HG02610 (cell line): Measurements from ENCODE around the gene TSPAN18.

Experiments
- ATAC-seq: cut with Tn5 transposase; IDR thresholded peaks from one replicate; pipeline ENCODE4 v1.9.1; 2021; ENCODE audit warnings: mild to moderate bottlenecking, moderate library complexity; ENCODE audit not compliant: unreplicated experiment

Gene TSPAN18

DNA sequence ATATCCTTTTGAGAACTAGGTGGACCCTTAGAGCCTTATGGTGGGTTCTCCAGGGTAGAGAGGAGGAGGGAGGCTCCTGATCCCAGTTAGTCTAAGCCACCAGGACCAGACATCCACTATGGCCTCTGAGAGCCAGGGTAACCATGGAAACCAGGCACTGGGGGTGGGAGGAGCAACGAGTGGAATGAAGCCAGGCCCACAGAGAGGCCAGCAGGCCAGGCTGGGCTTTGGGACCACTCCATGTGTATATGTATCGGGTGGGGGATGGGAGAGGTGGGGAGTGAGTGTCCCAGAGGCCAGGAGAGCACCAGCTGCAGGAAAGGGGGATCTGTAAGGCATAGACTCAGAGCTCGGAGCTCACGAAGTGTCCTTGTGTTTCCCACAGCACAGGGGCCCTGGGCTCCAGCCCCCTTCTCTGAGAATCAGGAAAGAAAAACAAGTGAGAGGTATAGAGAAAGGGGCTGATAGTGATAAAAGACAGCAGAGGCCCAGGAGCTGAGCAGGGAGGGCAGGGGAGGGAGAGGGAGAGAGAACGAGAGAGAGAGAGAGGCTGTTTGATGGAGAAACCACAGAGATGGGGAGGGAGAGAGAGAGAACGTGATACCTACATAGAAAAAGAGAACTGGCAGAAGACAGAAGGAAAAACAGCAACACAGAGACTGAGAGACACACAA lies 15.5 kb upstream of the TSPAN18 start:
- ATAC-seq = no peak

DNA sequence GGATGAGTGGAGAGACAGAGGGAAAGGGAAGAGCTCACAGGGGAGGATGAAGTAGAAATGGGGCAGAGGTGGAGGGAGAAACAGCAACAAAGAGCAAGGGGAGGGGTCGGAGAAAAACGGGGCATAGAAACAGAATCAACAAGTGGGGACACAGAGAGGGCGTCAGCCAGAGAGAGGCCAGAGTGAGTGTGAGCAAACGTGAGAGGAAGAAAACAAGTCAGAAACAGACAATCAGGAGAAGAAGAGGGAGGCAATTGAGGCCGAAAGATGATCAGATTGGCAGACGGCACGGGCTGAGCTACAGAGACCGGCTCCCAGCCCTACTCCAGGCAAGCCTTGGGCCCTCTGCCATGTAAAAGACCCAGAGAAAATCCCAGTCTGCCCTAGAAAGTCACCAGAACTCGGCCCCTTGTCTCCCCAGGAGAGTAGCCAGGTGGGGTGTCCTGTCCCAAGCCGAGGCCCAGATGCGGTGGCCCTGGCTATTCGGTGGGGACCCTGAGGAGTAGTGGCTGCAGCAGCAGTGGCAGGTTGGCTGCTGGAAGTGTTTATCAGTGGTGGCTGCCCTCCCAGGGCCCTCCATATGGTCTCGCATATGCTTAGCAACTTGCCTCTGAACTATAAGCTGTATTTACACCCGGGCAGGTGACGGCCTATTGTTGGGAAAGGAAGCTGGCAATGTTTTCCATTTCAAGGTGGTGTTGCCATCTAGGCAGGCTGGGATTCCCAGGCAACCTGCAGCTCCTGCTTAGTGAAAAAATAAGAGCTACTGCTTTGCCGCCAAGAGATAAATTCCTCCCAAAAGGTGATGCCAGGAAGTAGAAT lies 14.8 kb upstream of the TSPAN18 start:
- ATAC-seq = no peak

DNA sequence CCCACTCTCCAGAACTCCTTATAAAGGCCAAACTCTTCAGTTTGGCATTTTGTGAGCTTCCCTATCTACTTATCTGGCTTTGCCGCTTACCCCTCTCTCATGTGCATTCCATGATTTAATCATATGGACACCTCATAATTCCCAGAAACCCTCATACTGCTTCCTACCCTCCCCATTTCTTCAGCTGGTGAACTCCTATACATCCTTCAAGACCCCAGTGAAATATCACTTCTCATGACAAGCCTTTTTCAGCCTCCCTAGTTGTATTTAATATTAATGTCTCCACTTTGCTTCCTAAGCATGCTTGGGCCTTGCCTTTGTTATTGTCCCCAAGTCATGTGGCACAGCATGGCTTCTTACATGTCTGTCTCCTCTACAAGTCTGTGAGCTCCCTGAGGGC lies 13.7 kb upstream of the TSPAN18 start:
- no peak for ATAC-seq

DNA sequence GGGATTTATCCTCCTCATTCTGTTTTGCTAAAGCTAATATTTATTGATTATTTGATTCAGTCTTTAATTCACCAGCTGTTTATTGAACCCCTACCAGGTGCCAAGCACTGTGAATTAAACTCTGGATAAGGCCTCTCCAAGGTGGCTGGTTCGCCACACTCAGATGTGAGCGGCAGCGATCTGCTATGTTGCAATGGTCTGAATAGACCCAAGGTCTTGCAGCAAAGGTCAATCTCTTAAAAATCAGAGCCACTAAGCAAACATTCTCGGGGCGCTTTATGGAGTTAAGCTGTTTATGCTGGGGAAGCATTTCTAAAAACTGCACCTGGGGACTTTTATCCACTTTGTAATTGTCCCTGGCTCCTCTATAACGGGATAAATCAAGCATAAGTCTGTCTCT lies 10.5 kb upstream of the TSPAN18 start:
- no peak for ATAC-seq

DNA sequence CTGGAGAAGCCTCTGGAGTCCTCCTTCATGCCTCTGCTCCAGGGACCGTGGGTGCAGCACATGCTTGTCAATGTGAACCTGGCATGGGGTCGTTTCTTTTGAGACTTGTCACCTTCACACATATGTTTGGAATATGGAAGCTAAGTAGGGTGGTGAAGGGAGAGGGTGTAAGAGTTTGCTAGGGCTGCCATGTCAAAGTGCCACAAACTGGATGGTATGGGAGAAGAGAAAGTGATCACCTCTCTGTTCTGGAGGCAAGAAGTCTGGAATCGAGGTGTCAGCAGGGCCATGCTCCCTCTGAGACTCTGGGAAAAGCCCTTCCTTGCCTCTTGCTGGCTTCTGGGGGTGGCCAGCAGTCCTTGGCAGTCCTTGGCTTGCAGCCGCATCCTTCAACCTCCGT lies 8.7 kb upstream of the TSPAN18 start:
- ATAC-seq = no peak

DNA sequence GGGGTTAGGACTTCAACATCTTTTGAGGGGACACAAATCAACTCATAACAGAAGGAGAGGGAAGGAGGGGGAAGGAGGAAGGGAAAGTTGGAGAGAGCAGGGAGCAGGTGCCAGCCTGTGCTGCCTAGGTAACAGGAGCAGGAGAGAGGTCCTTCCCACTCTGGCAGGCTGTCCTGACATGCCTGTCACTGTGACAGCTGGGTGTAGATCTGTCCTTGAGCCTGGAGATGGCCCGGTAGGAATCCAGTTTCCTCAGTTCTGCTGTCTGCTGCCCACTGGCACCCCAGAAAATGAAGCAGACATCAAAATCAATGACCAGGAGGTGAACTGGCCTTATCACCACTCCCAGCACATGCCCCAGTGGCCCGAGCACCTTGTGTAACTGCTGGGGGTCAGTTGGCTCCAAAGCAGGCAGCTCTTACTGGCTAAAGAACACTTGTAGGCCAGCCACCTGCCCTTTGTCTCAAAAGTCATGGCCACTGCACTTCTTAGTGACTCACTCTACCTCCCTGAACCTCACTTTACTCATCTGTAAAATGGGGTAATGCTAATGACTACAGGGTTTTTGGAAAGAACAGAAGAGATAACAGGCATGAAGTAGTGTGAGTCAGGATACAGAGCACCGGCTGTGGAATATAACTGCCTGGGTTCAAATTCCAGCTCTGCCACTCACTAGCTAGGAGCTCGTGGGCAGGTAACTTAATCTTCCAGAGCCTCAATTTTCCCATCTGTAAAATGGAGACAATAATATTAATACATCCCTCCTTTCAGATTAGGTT lies 8.0 kb upstream of the TSPAN18 start:
- ATAC-seq = no peak

DNA sequence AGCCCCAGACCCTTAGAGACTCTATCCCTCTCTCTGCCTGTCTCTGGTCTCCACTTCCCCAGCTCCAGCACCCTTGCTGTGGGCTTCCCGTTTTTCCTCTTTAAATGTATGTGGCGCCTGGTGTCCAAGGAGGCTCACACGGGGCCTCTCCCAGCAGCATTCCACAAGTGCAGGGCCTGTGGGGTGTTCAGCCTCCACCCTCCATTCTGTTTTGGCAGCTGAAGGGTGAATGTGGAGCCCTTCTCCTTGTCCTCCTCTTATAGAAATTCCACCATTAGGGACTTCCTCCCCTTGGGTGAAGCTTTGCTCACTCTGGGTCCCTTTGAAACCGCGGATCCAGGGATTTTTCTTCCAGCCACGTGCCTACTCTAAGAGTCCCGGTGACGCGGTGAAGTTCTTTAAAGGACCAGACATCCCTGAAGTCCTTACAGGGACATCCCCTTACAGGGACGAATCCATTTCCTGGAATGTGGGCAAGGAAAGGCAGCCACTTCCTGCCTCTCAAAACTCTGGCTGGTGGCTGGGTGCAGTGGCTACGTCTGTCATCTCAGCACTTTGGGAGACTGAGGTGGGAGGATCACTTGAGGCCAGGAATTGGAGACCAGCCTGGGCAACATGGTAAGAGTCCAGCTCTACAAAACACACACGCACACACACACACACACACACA lies 1.6 kb upstream of the TSPAN18 start:
- ATAC-seq = no peak

DNA sequence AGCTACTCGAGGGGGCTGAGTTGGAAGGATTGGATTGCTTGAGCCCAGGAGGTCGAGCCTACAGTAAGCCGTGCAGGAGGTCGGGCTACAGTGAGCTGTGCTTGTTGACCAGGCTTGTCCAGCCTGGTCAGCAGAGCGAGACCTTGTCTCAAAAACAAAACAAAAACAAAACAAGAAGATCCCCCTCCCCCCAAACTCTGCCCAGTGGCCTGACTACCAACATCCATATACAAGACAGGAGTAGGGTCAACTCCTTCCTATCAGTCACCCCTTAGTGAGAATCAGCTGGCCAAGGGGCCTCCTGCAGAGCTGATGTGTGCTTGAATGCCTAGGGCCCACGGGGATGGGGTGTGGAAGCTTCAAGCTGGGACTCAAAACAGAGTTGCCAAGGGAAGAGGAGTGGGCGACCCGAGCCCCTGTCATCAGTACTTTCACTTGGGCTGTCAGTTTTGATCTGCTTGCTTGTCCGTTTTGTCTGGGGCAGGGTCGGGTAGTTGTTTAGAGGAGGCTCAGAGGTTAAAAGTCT lies 942 bp upstream of the TSPAN18 start:
- no peak for ATAC-seq

DNA sequence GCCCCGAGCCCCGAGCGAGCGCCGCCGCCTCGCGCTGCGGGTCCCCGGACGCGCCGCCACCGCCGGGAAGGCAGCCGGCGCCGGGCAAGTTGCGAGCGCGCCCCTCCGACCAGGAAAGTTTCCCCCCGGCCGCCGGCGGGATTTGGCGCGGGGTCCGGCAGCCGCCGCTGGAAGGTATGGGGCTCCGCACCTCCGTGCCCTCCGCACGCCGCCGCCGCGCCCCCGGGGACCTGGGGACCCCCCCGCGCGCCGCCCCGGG lies 281 bp downstream of the TSPAN18 start:
- ATAC-seq = no peak

DNA sequence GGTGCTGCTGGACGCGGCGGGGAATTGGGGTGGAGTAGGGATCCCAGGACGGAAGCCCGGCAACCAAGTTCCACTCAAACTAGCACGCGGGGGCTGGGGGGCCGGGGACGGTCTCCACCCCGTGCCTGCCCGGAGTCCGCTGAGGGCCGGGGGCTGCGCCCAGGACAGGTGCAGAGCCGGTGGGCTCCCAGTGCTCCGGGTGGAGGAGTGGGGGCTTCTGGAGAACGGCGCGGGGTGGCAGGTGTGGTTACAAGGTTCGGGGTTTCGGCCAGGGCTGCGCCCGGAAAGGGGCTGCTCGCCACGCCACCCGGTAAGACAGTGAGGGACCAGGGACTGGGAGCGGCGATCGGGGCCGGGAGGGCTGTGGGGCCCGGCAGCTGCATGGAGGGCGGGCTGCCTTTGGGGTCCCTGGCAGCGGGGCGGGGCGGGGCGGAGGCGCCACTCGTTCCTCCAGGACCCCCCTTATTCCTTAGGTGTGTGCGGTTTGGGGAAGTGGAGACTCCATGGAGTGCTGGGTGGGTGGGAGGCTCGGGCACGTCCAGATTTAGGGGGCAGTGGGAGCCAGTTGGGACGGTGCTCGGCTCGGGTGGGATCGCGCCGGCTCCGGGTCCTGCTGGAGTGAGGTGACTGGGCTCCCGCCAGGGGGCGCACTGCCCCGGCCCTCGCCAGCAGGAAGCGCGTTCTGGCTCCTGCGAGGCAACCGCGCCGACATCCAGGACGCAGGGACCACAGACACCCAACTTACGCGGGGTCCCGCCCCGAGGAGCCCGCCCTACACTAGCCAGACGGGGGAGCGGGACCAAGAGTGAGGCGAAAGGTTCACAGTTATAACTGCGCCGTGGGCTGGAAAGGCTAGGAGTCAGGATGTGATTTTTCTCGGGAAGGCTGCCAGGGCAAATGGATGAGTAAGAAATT lies 868 bp downstream of the TSPAN18 start:
- ATAC-seq = peak; percentile 49

DNA sequence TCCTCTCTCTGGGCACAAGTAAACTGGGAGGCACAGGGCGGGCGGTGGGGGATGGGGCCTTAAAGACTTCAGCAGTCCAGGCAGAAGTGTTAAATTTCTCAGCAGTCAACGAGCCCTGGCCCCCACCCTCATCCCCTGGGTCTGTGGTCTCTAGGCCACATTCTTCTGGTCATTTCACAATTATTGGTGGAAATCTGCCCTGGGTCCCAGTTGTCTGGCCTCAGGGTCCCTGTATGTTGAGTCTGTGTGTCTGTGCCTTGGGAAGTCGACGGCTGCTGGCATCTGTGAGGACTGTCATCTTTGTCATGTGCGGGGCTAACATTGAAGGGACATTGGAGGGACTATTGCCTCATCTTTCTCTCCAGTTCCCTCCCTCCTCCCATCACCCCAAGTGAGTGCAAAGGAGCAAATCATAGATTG lies 1.7 kb downstream of the TSPAN18 start:
- ATAC-seq = no peak

DNA sequence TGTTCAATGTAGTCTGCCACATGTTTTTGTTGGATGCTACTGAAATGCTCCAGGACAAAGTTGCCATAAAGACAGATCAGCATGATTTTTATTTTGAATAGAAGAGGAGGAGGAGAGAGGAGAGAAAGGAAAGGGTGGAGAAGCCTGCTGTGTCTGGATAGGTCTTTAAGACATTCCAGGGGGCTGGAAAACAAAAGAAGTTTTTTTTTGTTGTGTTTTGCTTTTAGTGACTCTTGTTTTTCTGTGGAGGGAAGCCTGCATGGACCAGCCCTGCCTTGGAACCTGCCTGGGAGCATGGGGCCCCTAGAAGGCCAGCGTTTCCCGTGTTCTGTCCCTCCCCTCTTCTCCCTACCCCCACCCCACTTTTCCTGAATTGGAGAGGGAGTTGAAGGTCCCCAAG lies 2.3 kb downstream of the TSPAN18 start:
- ATAC-seq = no peak

DNA sequence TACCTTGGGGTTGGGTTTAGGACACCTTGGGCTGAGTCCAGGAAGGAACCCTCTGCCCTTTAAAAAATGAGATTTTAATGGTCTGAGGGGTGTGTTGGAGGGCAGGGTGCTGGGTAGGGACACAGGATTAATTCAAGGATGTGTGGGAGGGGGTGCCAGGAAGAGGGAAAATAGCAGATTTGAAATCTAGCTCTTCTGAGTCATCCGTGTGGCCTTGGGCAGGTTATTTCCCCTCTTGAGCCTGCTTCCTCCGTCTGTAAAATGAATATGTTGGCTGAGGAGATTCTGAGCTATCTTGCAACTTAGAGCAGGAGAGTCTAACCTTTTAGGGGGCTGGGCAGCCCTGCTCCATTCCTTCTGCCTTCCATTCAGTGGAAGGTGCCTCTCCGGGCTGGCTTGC lies 3.0 kb downstream of the TSPAN18 start:
- no peak for ATAC-seq

DNA sequence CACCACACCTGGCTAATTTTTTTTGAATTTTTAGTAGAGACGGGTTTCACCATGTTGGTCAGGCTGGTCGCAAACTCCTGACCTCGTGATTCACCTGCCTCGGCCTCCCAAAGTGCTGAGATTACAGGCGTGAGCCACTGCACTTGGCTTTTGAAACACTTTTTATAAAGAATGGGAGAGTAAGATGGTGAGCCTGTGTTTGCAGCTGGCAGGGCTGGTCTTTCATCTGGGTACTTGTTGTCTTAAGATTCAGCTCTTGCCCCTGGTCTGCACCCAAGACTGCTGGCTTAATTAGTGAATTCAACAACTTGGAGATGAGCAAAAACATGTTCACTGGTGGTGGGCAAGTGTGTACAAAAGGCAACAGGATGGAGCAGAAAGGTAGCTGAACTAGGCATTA lies 4.0 kb downstream of the TSPAN18 start:
- ATAC-seq = no peak

DNA sequence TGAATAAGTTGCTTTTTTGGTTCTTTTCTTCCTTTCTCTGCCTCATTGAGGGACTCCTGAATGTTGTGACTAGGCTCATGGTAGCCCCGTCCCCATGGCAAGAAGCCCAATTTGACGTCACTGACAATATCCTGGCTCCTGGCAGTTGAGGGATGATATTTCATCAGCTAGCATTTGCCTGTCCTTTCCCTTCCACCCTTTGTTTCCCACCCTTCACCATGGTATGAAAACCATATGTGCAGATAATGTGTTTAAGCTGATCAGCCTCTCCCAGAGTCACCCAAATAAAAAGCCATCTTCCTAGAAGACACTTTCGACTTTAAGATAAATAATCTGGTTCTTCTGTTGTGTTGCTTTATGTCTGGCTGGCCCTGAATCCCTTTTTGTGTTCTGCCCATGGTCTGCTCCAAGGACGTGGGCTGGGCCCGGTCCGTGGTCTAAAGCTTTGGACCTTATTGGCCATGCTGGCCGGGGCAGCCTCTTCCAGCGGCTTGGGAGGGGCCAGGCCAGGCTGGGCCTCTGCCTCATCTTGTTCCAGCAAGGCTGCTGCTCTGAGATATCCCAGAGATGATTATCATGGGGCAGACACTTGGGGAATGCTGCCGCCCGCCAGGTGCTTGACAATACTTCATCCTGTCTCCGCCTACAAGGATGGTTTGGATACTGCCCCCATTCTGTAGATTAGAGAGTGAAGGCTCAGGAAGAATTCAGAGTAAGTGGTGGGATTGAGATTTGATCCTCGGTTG lies 5.1 kb downstream of the TSPAN18 start:
- no peak for ATAC-seq

DNA sequence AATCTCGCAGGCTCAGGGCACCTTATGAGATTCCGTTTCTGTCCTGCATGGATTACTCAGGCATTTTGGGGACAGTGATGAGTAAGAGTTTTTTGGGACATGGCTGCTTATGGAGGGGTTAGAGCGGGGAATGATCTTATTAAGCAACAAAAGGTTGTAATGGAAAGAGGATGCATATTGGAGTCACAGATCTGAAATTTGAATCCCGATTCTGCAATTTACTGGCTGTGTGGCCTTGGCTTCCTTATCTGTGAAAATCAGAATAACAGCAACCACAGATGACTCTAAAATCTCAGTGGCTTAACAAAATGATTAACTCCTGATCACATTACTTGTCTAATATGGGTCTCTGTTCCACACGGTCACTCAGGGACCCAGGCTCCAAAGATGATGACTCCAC lies 5.8 kb downstream of the TSPAN18 start:
- no peak for ATAC-seq

DNA sequence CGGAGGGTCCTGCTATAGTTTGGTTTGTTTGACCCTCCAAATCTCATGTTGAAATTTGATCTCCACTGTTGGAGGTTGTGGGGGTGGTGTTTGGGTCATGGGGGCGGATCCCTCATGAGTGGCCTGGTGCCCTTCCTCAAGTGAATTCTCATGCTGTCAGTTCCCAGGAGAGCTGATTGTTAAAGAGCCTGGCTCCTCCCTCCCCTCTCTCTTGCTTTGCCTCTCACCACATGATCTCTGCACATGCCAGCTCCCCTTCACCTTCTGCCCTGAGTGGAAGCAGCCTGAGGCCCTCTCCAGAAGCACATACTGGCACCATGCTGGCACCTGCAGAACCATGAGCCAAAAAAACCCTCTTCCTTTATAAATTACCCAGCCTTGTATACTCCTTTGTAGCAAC lies 7.1 kb downstream of the TSPAN18 start:
- no peak for ATAC-seq

DNA sequence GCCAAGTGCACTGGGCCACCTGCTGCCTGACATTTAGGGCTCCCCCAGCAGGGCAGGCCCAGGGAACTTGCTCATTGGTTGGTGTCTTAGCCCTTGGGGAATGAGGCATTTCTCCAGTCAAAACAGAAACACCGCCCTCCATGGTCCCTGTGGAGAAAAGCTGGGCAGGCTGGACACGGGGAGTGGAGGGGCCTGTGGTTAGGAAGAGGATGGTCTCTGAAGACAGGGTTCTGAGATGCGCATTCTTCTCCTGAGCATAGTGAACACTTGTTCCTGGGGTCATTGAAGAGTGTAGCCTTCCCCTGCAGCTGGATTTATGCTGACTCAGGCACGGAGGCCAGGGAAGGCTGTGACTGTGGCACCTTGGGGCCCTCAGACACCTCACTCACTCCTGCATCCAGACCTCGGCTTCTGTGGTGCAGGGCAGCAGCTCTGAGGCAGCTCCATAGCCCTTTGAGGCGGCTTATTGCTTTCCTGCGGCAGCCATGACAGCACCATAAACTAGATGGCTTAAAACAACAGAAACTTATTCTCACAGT lies 8.2 kb downstream of the TSPAN18 start:
- no peak for ATAC-seq

DNA sequence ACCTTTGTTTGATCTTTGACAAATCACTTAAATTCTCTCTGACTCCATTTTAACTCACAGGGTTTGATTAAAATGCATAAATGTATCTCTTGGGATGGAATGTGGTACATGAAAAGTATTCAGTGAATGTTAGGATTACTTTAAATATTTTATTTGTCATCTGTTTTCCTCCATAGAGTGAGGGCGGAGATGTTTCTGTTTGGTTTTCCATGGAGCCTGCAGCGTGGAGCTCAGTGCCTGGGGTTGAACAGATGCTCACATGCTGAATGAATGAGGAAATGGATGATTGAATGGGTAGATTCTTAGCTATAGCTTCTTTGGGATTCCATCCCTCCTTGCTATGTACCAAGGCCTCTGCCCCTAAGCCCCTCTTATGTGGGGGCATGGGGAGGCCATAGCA lies 10.0 kb downstream of the TSPAN18 start:
- ATAC-seq = no peak
